ENCODE data around the gene ATG7.

The ATG7 gene

GRCh38 chr3:11576453-11576852 lies 304.3 kb downstream of the ATG7 start:
- Histone ChIP-seq H3K9me3 (ENCODE audit: insufficient read depth, low read length) (no peaks in the 10 kb centered on the region), H3K9ac (ENCODE audit: insufficient read length, low read depth) (no peak overlapping the region), H3K27me3 (ENCODE audit: insufficient read depth, insufficient read length) (no peaks in the 10 kb centered on the region), H3K4me3 (ENCODE audit: insufficient read length, low read depth) (no peak overlapping the region), H3K36me3 (ENCODE audit: insufficient read depth, insufficient read length, low read length) (peaks cover 36% of the 10 kb centered on the region), H3K4me1 (ENCODE audit: insufficient read depth, insufficient read length) (no peaks in the 10 kb centered on the region)
- TF ChIP-seq ZNF274 (IDR thresholded peaks at IDR 0.05; ENCODE audit: low read depth, low read length) (no peak), SUZ12 (IDR thresholded peaks at IDR 0.05; ENCODE audit: extremely low read depth, insufficient read depth, insufficient read length) (no peak), YY1 (IDR thresholded peaks at IDR 0.05; ENCODE audit: insufficient read depth, insufficient read length) (no peak)
- DNase-seq (ENCODE audit: low read depth, low spot score), result no peak

GRCh38 chr3:11578169-11578568 lies 306.0 kb downstream of the ATG7 start:
- peaks cover 31% of the 10 kb centered on the region for H3K36me3 ChIP-seq (ENCODE audit: insufficient read depth, insufficient read length, low read length)
- no peak overlapping the region for H3K4me3 ChIP-seq (ENCODE audit: insufficient read length, low read depth)
- no peak for DNase-seq (ENCODE audit: low read depth, low spot score)
- no peak for TF ChIP-seq YY1 (IDR thresholded peaks at IDR 0.05; ENCODE audit: insufficient read depth, insufficient read length)
- TF ChIP-seq SUZ12 (IDR thresholded peaks at IDR 0.05; ENCODE audit: extremely low read depth, insufficient read depth, insufficient read length), result no peak
- TF ChIP-seq ZNF274 (IDR thresholded peaks at IDR 0.05; ENCODE audit: low read depth, low read length), result no peak
- no peaks in the 10 kb centered on the region for H3K27me3 ChIP-seq (ENCODE audit: insufficient read depth, insufficient read length)
- H3K9me3 ChIP-seq (ENCODE audit: insufficient read depth, low read length), result no peaks in the 10 kb centered on the region
- H3K4me1 ChIP-seq (ENCODE audit: insufficient read depth, insufficient read length), result peaks cover 2% of the 10 kb centered on the region
- no peak overlapping the region for H3K9ac ChIP-seq (ENCODE audit: insufficient read length, low read depth)

DNA sequence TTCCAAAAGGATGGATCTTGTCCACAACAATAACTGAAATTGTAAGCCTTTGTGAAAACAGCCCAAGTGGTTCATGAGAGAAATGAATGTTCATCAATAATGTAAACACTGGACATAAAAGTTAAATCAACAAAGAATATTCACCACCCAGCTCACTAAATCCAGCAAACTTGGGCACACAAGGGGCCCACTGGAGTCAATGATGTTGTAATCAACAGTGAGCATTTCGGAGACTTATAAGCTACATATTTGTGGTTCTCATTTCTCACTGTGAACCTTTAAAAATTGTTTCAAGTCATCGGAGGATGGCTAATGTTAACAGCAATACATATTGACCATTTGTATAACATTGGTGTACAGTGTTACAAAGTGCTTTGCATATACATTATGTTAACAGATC lies 308.4 kb downstream of the ATG7 start:
- TF ChIP-seq ZNF274 (IDR thresholded peaks at IDR 0.05; ENCODE audit: low read depth, low read length), result no peak
- TF ChIP-seq SUZ12 (IDR thresholded peaks at IDR 0.05; ENCODE audit: extremely low read depth, insufficient read depth, insufficient read length), result no peak
- no peak for TF ChIP-seq YY1 (IDR thresholded peaks at IDR 0.05; ENCODE audit: insufficient read depth, insufficient read length)
- peaks cover 2% of the 10 kb centered on the region for H3K4me1 ChIP-seq (ENCODE audit: insufficient read depth, insufficient read length)
- no peak for DNase-seq (ENCODE audit: low read depth, low spot score)
- peaks cover 12% of the 10 kb centered on the region for H3K36me3 ChIP-seq (ENCODE audit: insufficient read depth, insufficient read length, low read length)
- no peak overlapping the region for H3K9ac ChIP-seq (ENCODE audit: insufficient read length, low read depth)
- H3K27me3 ChIP-seq (ENCODE audit: insufficient read depth, insufficient read length), result no peaks in the 10 kb centered on the region
- H3K4me3 ChIP-seq (ENCODE audit: insufficient read length, low read depth), result no peak overlapping the region
- no peaks in the 10 kb centered on the region for H3K9me3 ChIP-seq (ENCODE audit: insufficient read depth, low read length)

- no peak for TF ChIP-seq YY1 (IDR thresholded peaks at IDR 0.05; ENCODE audit: insufficient read depth, insufficient read length)
- no peak for TF ChIP-seq ZNF274 (IDR thresholded peaks at IDR 0.05; ENCODE audit: low read depth, low read length)
- TF ChIP-seq SUZ12 (IDR thresholded peaks at IDR 0.05; ENCODE audit: extremely low read depth, insufficient read depth, insufficient read length), result no peak
- Histone ChIP-seq H3K4me1 (ENCODE audit: insufficient read depth, insufficient read length) (peaks cover 2% of the 10 kb centered on the region), H3K36me3 (ENCODE audit: insufficient read depth, insufficient read length, low read length) (peaks cover 12% of the 10 kb centered on the region), H3K9me3 (ENCODE audit: insufficient read depth, low read length) (no peaks in the 10 kb centered on the region), H3K27me3 (ENCODE audit: insufficient read depth, insufficient read length) (no peaks in the 10 kb centered on the region), H3K4me3 (ENCODE audit: insufficient read length, low read depth) (peak overlapping the region; percentile 53), H3K9ac (ENCODE audit: insufficient read length, low read depth) (peak overlapping the region; percentile 82)
- DNase-seq (ENCODE audit: low read depth, low spot score), result no peak
Measured at GRCh38 chr3:11581237-11582190, 309.3 kb downstream of the ATG7 start.

DNA sequence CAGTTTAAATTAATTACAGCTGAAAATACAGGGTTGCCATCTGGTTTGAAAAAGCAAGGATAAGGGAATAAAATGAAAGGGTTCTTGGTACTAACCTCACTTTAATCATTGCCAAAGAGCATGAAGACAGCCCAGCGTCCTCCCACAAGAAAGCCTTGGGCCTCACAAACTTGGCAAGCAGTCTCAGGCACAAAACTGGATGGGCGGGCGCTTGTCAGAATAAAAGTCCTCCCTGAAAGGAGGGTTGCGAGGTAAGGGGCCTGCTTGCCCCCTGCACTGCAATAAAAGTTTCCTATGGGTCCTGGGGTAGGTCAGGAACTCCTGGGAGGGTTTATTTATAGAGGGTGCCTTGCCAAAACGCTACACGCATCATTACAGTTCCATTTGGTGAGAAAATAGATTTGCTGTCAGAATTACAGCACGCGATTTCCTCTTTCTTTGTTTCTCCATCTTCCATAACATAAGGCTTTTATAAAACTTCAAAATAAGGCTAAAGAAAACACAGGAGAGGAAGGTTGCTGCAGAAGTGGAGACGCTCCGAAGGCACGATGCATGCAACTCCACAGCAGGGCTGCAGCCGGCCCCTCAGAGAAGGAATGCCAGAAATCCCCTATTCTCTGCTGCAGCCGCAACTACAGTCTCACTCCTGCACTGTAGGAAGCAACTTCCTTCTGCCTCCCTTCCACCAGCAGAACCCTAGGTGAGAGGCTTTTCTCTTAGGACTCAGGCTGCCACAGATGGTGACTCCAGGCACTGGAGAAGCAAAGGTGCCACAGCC lies 310.2 kb downstream of the ATG7 start:
- peak overlapping the region; percentile 53 for H3K4me3 ChIP-seq (ENCODE audit: insufficient read length, low read depth)
- no peaks in the 10 kb centered on the region for H3K27me3 ChIP-seq (ENCODE audit: insufficient read depth, insufficient read length)
- peaks cover 21% of the 10 kb centered on the region for H3K36me3 ChIP-seq (ENCODE audit: insufficient read depth, insufficient read length, low read length)
- H3K9me3 ChIP-seq (ENCODE audit: insufficient read depth, low read length), result no peaks in the 10 kb centered on the region
- H3K4me1 ChIP-seq (ENCODE audit: insufficient read depth, insufficient read length), result peaks cover 2% of the 10 kb centered on the region
- TF ChIP-seq ZNF274 (IDR thresholded peaks at IDR 0.05; ENCODE audit: low read depth, low read length) (no peak), SUZ12 (IDR thresholded peaks at IDR 0.05; ENCODE audit: extremely low read depth, insufficient read depth, insufficient read length) (no peak), YY1 (IDR thresholded peaks at IDR 0.05; ENCODE audit: insufficient read depth, insufficient read length) (no peak)
- DNase-seq (ENCODE audit: low read depth, low spot score), result no peak
- peak overlapping the region; percentile 82 for H3K9ac ChIP-seq (ENCODE audit: insufficient read length, low read depth)

- Histone ChIP-seq H3K4me3 (ENCODE audit: insufficient read length, low read depth) (no peak overlapping the region), H3K9me3 (ENCODE audit: insufficient read depth, low read length) (no peaks in the 10 kb centered on the region), H3K27me3 (ENCODE audit: insufficient read depth, insufficient read length) (no peaks in the 10 kb centered on the region), H3K36me3 (ENCODE audit: insufficient read depth, insufficient read length, low read length) (peaks cover 28% of the 10 kb centered on the region), H3K4me1 (ENCODE audit: insufficient read depth, insufficient read length) (peaks cover 2% of the 10 kb centered on the region), H3K9ac (ENCODE audit: insufficient read length, low read depth) (no peak overlapping the region)
- DNase-seq (ENCODE audit: low read depth, low spot score), result no peak
- TF ChIP-seq SUZ12 (IDR thresholded peaks at IDR 0.05; ENCODE audit: extremely low read depth, insufficient read depth, insufficient read length), result no peak
- no peak for TF ChIP-seq ZNF274 (IDR thresholded peaks at IDR 0.05; ENCODE audit: low read depth, low read length)
- TF ChIP-seq YY1 (IDR thresholded peaks at IDR 0.05; ENCODE audit: insufficient read depth, insufficient read length), result no peak
Measured at GRCh38 chr3:11583235-11583634, 311.0 kb downstream of the ATG7 start.

GRCh38 chr3:11583638-11584046 lies 311.4 kb downstream of the ATG7 start:
- no peaks in the 10 kb centered on the region for H3K27me3 ChIP-seq (ENCODE audit: insufficient read depth, insufficient read length)
- DNase-seq (ENCODE audit: low read depth, low spot score), result no peak
- no peak for TF ChIP-seq ZNF274 (IDR thresholded peaks at IDR 0.05; ENCODE audit: low read depth, low read length)
- no peak for TF ChIP-seq YY1 (IDR thresholded peaks at IDR 0.05; ENCODE audit: insufficient read depth, insufficient read length)
- no peak for TF ChIP-seq SUZ12 (IDR thresholded peaks at IDR 0.05; ENCODE audit: extremely low read depth, insufficient read depth, insufficient read length)
- peaks cover 2% of the 10 kb centered on the region for H3K4me1 ChIP-seq (ENCODE audit: insufficient read depth, insufficient read length)
- H3K9ac ChIP-seq (ENCODE audit: insufficient read length, low read depth), result no peak overlapping the region
- peaks cover 32% of the 10 kb centered on the region for H3K36me3 ChIP-seq (ENCODE audit: insufficient read depth, insufficient read length, low read length)
- no peaks in the 10 kb centered on the region for H3K9me3 ChIP-seq (ENCODE audit: insufficient read depth, low read length)
- no peak overlapping the region for H3K4me3 ChIP-seq (ENCODE audit: insufficient read length, low read depth)
